SKM-1 treated with dmso at 0.1 percent for 144 hours (cell line): Measurements from ENCODE around the gene ARF5.

Source experiments
- DNase-seq: peaks from one replicate; lab custom pipeline; 2025; ENCODE audit not compliant: unreplicated experiment; lab: John Stamatoyannopoulos, UW

Gene ARF5

DNA sequence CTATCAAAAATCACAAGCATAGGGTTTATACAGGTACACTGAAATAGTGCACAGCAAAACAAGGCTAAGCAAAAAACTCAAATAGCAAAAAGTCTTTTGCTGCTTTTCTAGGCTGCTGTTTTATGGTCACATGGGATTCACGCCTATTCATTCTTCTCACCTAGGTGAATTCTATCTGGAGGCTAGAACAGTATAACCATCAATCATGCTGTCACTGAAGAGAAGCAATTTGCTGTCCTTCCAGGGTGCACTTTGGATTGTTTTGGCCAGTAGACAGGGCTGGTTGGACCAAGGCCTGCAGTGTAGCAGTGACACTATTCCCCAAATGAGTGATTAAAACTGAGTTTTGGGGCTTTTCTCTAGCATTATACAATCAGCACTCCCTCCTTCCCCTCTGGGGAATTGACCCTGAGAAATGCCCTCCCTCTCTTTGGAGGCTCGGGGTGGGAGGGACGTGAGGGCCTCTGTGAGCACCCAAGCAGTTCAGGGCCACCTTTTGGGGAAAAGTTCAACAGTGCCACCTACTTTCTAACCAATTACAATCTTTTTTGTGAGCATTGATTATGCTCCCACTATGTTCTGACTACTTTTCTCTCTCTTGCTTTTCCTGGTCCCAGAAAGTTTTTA is 47.6 kb downstream of the ARF5 start:
- no peak for DNase-seq

- DNase-seq = no peak
These were observed 50.0 kb downstream of the ARF5 start for GRCh38 chr7:127638197-127638596.
